Measurements from ENCODE around the gene SHE. TPM values are rescaled to one million over a fixed set of nuclear protein-coding genes. Genes with fewer than 3 reads are reported as not detected.

Gene SHE
- total and polyA plus RNA-seq, 2 of the 8 experiments (the other 6 are each of a cell fraction or from before 2014, with no cell fraction given) = 0.44 to 0.45 TPM

GRCh38 chr1:154527192-154527591 is 25.0 kb upstream of the SHE start:
- ChIA-PET POLR2A (ENCODE audit: partially characterized antibody) (no interaction called here), CTCF (ENCODE audit: partially characterized antibody) (no interaction called here)
- Histone ChIP-seq H3K4me3 (ENCODE audit: extremely low read depth in 1 of 4, insufficient read depth in 2 of 4, low read depth in 3 of 4, low read length in 4 of 4) (no peak overlapping the region), H2BK12ac (ENCODE audit: low read depth, low read length) (no peak overlapping the region), H2BK5ac (ENCODE audit: low read depth, low read length) (no peak overlapping the region), H3K9ac (replicated peaks in 1 of 4; ENCODE audit: extremely low read depth in 1 of 4, low read depth in 3 of 4, low read length in 3 of 4) (no peak overlapping the region), H4K5ac (ENCODE audit: insufficient read length, low read depth, low read length) (no peak overlapping the region), H4K8ac (ENCODE audit: extremely low read depth, insufficient read depth, low read length) (no peak overlapping the region), H3K56ac (replicated peaks; ENCODE audit: insufficient read length, low read depth, low read length) (no peak overlapping the region), H3K27me3 (replicated peaks in 1 of 4; ENCODE audit: control insufficient read depth in 3 of 4, extremely low read depth in 1 of 4, insufficient read depth in 3 of 4, low read length in 3 of 4) (no peaks in the 10 kb centered on the region; a peak in 1 of 7 replicates), H3K9me3 (ENCODE audit: insufficient read depth in 2 of 2, low read depth in 1 of 2, low read length in 1 of 2) (peaks cover 0 to 4% of the 10 kb centered on the region in 2 experiments; a peak in 1 of 4 replicates), H3K14ac (ENCODE audit: insufficient read length) (no peak overlapping the region), H3K4me1 (replicated peaks in 1 of 4; ENCODE audit: control insufficient read depth in 3 of 4, insufficient read depth in 4 of 4, low read length in 3 of 4) (no peaks in the 10 kb centered on the region), H2AFZ (ENCODE audit: low read length) (no peak overlapping the region), H3K79me2 (ENCODE audit: control insufficient read depth in 1 of 2, insufficient read depth in 2 of 2, low read length in 2 of 2) (no peaks in the 10 kb centered on the region), H3K23me2 (ENCODE audit: low read depth, low read length) (no peaks in the 10 kb centered on the region), H3K4me2 (ENCODE audit: insufficient read depth in 1 of 2, low read depth in 2 of 2, low read length in 2 of 2) (no peak overlapping the region), H3K27ac (ENCODE audit: low read depth, low read length) (no peak overlapping the region), H4K20me1 (replicated peaks in 1 of 2; ENCODE audit: control insufficient read depth in 1 of 2, insufficient read depth in 2 of 2, low read length in 2 of 2) (no peaks in the 10 kb centered on the region), H2BK120ac (replicated peaks; ENCODE audit: low read depth, low read length) (no peak overlapping the region), H2BK20ac (ENCODE audit: low read length) (no peak overlapping the region), H2BK15ac (ENCODE audit: low read length) (no peak overlapping the region), H2AK5ac (ENCODE audit: low read depth, low read length) (no peak overlapping the region), H3K36me3 (ENCODE audit: control insufficient read depth in 2 of 4, insufficient read depth in 4 of 4, low read length in 3 of 4) (no peaks in the 10 kb centered on the region), H3K18ac (ENCODE audit: extremely low read depth, low read length) (no peak overlapping the region), H3K4ac (replicated peaks; ENCODE audit: insufficient read length, low read depth, low read length) (no peak overlapping the region), H3K79me1 (ENCODE audit: low read depth, low read length) (no peaks in the 10 kb centered on the region), H3K23ac (ENCODE audit: insufficient read length) (no peak overlapping the region), H4K91ac (replicated peaks; ENCODE audit: insufficient read length, low read length) (no peak overlapping the region)
- TF ChIP-seq BRCA1 (IDR thresholded peaks at IDR 0.05; ENCODE audit: low read depth, low read length) (no peak), CHD2 (IDR thresholded peaks at IDR 0.05; ENCODE audit: low read length) (no peak), KDM5A (IDR thresholded peaks at IDR 0.05; ENCODE audit: low read length) (no peak)
- 77% methylated on average over 6 of the region's 6 CpGs; no CpG with 5 or more reads in 1 of the 2 experiments for WGBS, 2 experiments (ENCODE audit: extremely low coverage in 1 of 2, insufficient coverage in 1 of 2, insufficient read length in 1 of 2, insufficient replicate concordance in 2 of 2, low coverage in 1 of 2, low lambda C conversion rate in 2 of 2, missing lambda C conversion rate in 1 of 2)
- DNase-seq (ENCODE audit: low read depth in 1 of 2, low spot score in 2 of 2) (no peak), FAIRE-seq (no peak)

Measured in H1 (cell line).